AG09319 (cell line): ENCODE data around the gene NEUROD2.

Experiments
- DNase-seq: peaks from one replicate; pipeline ENCODE4 v3.0.0-alpha.2; 2010; ENCODE audit warnings: low read depth; ENCODE audit errors: extremely low read depth
- CTCF ChIP-seq: IDR thresholded peaks from 2 replicates; pipeline ENCODE4 v1.5.1; 2011; ENCODE audit warnings: low read depth, mild to moderate bottlenecking, inconsistent platforms, low read length, moderate library complexity

Gene NEUROD2

GRCh38 chr17:39648616-39649366, 41.1 kb upstream of the NEUROD2 start:
- TF ChIP-seq CTCF, result no peak
- no peak for DNase-seq

- TF ChIP-seq CTCF, result no peak
- DNase-seq, result no peak
These were observed 39.5 kb upstream of the NEUROD2 start for GRCh38 chr17:39647256-39647655.

- no peak for TF ChIP-seq CTCF
- DNase-seq, result no peak
These were observed 35.6 kb upstream of the NEUROD2 start for GRCh38 chr17:39643271-39643670.

- TF ChIP-seq CTCF, result no peak
- DNase-seq, result no peak
These were observed 34.8 kb upstream of the NEUROD2 start for GRCh38 chr17:39642291-39643074.

- no peak for TF ChIP-seq CTCF
- DNase-seq, result no peak
These were observed 34.2 kb upstream of the NEUROD2 start for GRCh38 chr17:39641883-39642282.

- TF ChIP-seq CTCF, result no peak
- no peak for DNase-seq
These were observed 33.4 kb upstream of the NEUROD2 start for GRCh38 chr17:39641097-39641496.

GRCh38 chr17:39640591-39641031, 32.9 kb upstream of the NEUROD2 start:
- no peak for TF ChIP-seq CTCF
- no peak for DNase-seq
